NCI-H1930 (cell line): ENCODE measurements around the gene USP53.
"Not testable (repeated sequence)": the region's sequence is repeated elsewhere in the genome, so short reads cannot be mapped to it uniquely, and the experiment has no call there.

Source experiments
- DNase-seq, 2 experiments: peaks; one replicate each; lab custom pipeline; 2025; lab: John Stamatoyannopoulos, UW

The USP53 gene

DNA sequence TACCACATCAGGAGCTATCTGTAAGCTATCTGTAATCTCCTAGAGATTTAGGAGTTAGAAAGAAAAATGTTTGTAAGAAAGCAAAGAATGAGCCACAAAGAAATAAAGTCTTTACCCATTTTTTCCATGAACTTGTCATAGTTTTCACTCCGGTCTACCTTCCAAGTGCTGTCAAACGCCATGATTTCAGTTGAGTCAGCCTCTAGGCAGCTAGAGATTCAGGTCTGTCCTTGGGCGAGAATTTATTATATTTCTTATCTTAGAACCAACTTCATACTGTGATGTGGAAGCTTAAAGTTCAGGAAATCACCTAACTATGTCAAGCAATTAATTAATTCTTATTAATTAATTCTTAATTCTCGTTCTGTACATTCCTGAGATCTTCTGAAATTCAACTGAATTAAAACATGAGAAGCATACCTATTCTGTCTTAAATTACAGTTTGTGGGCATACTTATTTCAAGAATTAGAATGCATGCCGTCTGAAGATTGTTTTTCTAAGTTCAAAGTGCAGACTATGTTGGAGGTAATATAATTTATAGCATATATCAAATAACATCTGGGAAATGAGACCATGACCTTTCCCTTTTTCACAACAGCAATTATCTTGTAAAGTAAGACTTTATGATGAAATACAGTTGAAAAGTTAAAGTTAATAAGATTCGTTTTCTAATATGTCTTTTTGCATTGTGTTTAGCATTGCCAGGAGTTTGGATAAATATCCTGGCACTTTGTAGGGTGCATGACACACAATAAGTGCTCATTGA, 109.6 kb downstream of the USP53 start, which contains the start of gene FABP2:
Gene FABP2, minus strand, starts transcription at position 218 of the 767 bp plus-strand sequence. Its CDS starts 36 bp downstream, at position 182.
- DNase-seq, result no peak

DNA sequence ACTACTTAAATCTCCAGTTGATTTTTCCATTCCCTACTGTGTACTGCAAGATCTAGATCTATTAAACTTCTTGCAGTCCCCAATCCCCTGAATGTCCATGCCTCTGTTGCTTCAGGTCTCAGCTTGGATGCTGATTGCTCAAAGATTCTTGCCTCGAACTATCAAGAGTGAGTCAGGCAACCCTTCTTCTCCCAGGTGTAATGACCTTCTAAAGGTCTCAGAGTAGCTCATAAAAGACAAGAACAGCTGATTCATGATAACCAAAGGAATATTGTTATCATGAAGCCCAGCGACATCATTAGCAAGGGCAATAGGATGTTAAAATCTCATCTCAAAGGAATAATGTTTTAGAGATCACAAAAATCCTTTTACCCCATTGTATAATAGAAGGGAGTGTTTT, 116.2 kb downstream of the USP53 start:
- no peak for DNase-seq

DNA sequence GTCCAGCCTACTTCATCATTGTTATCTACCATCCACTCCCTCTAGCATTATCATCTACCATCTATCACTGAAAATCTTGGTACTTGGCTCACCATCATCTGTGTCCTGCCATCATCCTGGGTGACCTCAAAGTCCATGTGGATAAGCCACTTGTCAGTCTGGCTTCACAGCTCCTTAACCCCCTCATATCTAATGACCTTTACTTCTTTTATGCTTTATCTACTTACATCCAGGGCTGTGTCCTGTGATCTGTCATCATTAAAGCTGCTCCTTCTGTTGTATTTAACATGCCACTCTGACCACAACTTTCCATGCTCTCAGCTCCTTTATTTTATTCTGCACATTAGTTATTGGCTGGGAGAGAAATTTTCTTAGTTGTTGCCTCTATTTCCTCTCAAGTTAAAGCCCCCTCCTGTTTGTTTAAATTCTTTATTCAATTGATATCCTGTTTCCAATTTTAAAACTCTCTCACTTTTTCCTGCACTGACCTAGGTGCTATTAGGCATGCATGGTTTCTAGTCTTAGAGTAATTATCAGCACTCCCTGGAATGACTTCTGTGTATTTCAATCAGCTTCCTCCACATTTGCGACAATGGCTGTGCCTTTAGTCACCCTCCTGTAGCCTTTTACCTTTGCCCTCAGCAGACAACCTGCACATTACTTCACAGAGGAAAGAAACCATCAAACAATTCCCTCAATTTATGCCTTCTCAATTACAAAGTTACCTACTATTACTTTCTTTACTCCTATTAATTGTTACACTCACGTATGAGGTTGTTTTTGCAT, 117.5 kb downstream of the USP53 start:
- no peak for DNase-seq

DNA sequence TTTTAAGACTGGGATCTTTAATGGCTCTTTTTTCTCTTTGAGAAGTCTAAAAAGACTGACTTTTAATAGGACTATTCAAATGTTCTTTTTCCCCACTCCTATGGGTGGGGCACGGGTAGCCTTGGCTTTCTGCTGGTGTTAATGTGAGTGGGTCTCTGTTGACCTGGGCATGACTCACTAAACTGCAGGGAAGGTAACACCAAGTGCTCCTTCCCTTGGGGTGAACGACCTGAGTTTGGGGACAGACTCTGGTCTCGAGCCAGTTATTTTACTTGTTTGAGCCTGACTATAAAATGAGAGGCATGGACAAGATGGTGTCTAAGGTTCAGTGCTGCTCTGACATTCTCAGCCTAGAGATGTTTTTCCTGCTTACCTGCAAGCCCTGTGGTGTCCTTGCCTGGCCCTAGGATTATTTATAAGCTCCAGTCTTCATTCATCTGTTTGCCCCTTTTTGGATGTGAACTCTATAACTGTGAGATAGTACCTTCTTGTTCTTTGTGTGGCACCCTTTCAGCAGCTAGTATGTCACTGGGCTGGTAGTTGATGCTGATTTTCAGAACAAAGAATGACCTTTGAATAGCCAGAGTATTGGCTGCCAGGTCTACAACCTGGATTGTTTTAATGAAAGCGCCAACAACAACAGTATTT, 123.9 kb downstream of the USP53 start:
- DNase-seq, result not testable (repeated sequence)

DNA sequence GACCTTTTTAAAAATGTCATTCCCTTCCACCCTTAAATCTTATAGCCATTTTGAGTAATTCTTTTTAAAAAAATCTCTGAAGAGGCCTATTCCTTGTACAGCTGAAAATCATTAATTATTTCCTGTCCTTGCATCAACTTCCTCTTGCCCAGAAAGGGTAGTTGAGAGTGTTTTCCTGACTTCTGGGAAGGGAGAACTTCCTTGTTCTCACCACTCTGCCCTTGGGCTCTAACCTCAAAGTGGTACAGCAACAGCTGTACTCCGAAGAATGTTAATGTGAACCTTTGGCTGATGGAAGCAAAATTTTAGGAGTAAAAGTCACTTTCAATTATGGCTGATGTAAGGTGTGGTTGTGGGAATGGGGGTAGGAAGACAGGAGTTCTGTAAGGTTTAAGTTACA, 124.5 kb downstream of the USP53 start:
- no peak for DNase-seq

DNA sequence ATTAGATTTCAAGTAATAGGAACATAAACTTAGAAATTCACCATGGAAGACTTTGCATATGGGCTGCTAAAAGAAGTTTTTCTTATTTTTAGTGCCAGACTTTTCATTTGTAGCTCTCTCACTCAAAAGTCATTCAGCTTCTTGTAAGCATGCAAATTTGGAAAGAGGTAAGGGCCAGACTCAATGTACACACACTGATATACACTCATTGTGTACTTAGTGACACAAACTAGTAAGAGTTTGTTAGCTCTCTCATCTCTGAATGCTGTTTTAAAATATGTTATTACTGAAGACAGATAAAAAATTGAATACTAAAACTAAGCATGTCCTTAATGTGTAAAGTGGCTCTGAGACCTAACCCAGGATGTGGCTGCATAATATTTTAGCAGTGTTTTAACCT, 127.4 kb downstream of the USP53 start:
- DNase-seq, result not testable (repeated sequence)

DNA sequence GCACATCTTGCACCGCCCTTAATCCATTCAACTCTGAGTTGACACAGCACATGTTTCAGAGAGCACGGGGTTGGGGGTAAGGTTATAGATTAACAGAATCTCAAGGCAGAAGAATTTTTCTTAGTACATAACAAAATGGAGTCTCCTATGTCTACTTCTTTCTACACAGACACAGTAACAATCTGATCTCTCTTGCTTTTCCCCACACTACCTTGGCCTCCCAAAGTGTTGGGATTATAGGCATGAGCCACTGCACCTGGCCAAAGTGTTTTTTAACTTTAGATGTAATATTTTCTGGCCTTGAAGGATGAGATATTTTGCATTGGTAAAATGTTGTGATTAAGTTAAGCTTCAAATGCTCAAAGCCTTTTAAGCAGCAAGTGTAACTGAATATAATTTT, 130.8 kb downstream of the USP53 start:
- not testable (repeated sequence) for DNase-seq
